Gastrocnemius medialis (tissue), 4 donors: ENCODE measurements around the gene MARCKS.

Experiments used
- POLR2A ChIP-seq, 2 donors: fragments of 450-650 bp; IDR thresholded peaks; one replicate each; pipeline ENCODE4 v1.6.1; 2017; ENCODE audit warnings: antibody characterized with exemption in 2 of 2, mild to moderate bottlenecking in 2 of 2, moderate library complexity in 2 of 2
- TF ChIP-seq, protein P1 (sequence below), 5 experiments: fragments of 450-650 bp in 3 of 5; fragments of 200-600 bp in 2 of 5; sonication (generic) in 2 of 5; IDR thresholded peaks in 4 of 5; conservative IDR thresholded peaks in 1 of 5; 1 replicate in 4 of 5; 2 replicates in 1 of 5; pipeline ENCODE4 v1.5.1; 2016 to 2019; ENCODE audit warnings: antibody characterized with exemption in 5 of 5, mild to moderate bottlenecking in 3 of 5, moderate library complexity in 3 of 5

DNA sequence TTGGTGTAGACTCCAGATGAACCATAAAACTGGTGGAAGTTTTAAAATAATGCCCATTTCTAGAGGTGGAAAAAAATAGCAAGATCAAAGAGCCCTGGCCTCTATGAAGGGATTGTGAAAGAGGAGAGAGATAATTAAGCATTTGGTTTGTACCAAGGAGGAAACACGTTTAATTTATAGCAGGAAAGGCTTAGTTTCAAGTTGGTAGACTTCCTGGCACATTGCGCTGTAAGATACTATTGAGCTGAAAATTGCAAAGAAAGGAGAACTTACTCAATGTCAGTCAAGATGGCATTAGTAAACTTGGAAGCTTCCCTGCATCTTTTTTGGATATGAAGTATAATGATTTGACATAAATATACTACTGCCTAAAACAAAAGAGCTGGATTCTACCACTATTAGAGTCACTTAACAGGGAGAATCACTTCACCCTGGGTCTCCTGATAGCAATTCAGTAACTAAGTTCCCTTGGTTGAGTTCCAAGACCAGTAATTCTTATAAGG, 24.4 kb downstream of the MARCKS start:
- TF ChIP-seq, protein P1, sequence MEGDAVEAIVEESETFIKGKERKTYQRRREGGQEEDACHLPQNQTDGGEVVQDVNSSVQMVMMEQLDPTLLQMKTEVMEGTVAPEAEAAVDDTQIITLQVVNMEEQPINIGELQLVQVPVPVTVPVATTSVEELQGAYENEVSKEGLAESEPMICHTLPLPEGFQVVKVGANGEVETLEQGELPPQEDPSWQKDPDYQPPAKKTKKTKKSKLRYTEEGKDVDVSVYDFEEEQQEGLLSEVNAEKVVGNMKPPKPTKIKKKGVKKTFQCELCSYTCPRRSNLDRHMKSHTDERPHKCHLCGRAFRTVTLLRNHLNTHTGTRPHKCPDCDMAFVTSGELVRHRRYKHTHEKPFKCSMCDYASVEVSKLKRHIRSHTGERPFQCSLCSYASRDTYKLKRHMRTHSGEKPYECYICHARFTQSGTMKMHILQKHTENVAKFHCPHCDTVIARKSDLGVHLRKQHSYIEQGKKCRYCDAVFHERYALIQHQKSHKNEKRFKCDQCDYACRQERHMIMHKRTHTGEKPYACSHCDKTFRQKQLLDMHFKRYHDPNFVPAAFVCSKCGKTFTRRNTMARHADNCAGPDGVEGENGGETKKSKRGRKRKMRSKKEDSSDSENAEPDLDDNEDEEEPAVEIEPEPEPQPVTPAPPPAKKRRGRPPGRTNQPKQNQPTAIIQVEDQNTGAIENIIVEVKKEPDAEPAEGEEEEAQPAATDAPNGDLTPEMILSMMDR (IDR thresholded peaks at IDR 0.05 in 4 of 5, conservative IDR thresholded peaks at IDR 0.05 in 1 of 5) = no peak
- TF ChIP-seq POLR2A (IDR thresholded peaks at IDR 0.05) = no peak
